ENCODE data around the gene MSMO1.

MSMO1 gene

GRCh38 chr4:165381821-165382373 lies 54.4 kb downstream of the MSMO1 start:
- TF ChIP-seq CTCF (IDR thresholded peaks at IDR 0.05; ENCODE audit: insufficient read depth, low read length, poor library complexity, severe bottlenecking) (no peak), EZH2phosphoT487 (conservative IDR thresholded peaks at IDR 0.05; ENCODE audit: low read length) (no peak)
- Histone ChIP-seq H2AFZ (ENCODE audit: low read depth, low read length, severe bottlenecking) (no peak overlapping the region), H3K27ac (ENCODE audit: low read depth, low read length) (no peak overlapping the region), H3K4me3 (ENCODE audit: insufficient read depth, low read length, poor library complexity, severe bottlenecking) (no peak overlapping the region), H3K79me2 (ENCODE audit: insufficient read depth, low read length) (no peaks in the 10 kb centered on the region), H3K9ac (ENCODE audit: low read length) (no peak overlapping the region), H3K27me3 (ENCODE audit: low read length) (no peaks in the 10 kb centered on the region; the same call in 1 of the 2 replicates), H3K36me3 (ENCODE audit: low read length) (no peaks in the 10 kb centered on the region), H3K4me2 (ENCODE audit: low read depth, low read length, poor library complexity, severe bottlenecking) (no peak overlapping the region), H3K9me3 (ENCODE audit: insufficient read depth, low read length) (no peaks in the 10 kb centered on the region), H3F3A (ENCODE audit: insufficient read depth) (no peaks in the 10 kb centered on the region), H3K9me2 (replicated peaks; ENCODE audit: insufficient read depth, low read length) (no peaks in the 10 kb centered on the region), H4K20me1 (ENCODE audit: low read depth, low read length) (no peaks in the 10 kb centered on the region)

GRCh38 chr4:165382640-165383039 lies 55.2 kb downstream of the MSMO1 start:
- no peaks in the 10 kb centered on the region for H3K9me2 ChIP-seq (replicated peaks; ENCODE audit: insufficient read depth, low read length)
- no peak overlapping the region for H3K9ac ChIP-seq (ENCODE audit: low read length)
- no peak overlapping the region for H3K4me2 ChIP-seq (ENCODE audit: low read depth, low read length, poor library complexity, severe bottlenecking)
- H3K27ac ChIP-seq (ENCODE audit: low read depth, low read length): no peak overlapping the region
- H3K79me2 ChIP-seq (ENCODE audit: insufficient read depth, low read length): no peaks in the 10 kb centered on the region
- no peaks in the 10 kb centered on the region for H3K9me3 ChIP-seq (ENCODE audit: insufficient read depth, low read length)
- H3K4me3 ChIP-seq (ENCODE audit: insufficient read depth, low read length, poor library complexity, severe bottlenecking): no peak overlapping the region
- H3K36me3 ChIP-seq (ENCODE audit: low read length): no peaks in the 10 kb centered on the region
- H3F3A ChIP-seq (ENCODE audit: insufficient read depth): no peaks in the 10 kb centered on the region
- H3K27me3 ChIP-seq (ENCODE audit: low read length): no peaks in the 10 kb centered on the region
- H2AFZ ChIP-seq (ENCODE audit: low read depth, low read length, severe bottlenecking): no peak overlapping the region
- TF ChIP-seq EZH2phosphoT487 (conservative IDR thresholded peaks at IDR 0.05; ENCODE audit: low read length): no peak
- H4K20me1 ChIP-seq (ENCODE audit: low read depth, low read length): no peaks in the 10 kb centered on the region

- H3K4me3 ChIP-seq (ENCODE audit: insufficient read depth, low read length, poor library complexity, severe bottlenecking): no peak overlapping the region
- no peak overlapping the region for H3K4me2 ChIP-seq (ENCODE audit: low read depth, low read length, poor library complexity, severe bottlenecking)
- TF ChIP-seq EZH2phosphoT487 (conservative IDR thresholded peaks at IDR 0.05; ENCODE audit: low read length) (no peak), CTCF (IDR thresholded peaks at IDR 0.05; ENCODE audit: insufficient read depth, low read length, poor library complexity, severe bottlenecking) (no peak)
- H3K9me3 ChIP-seq (ENCODE audit: insufficient read depth, low read length): no peaks in the 10 kb centered on the region
- no peaks in the 10 kb centered on the region for H4K20me1 ChIP-seq (ENCODE audit: low read depth, low read length)
- H3K27ac ChIP-seq (ENCODE audit: low read depth, low read length): no peak overlapping the region
- no peak overlapping the region for H2AFZ ChIP-seq (ENCODE audit: low read depth, low read length, severe bottlenecking)
- H3K9ac ChIP-seq (ENCODE audit: low read length): no peak overlapping the region
- no peaks in the 10 kb centered on the region for H3F3A ChIP-seq (ENCODE audit: insufficient read depth)
- H3K9me2 ChIP-seq (replicated peaks; ENCODE audit: insufficient read depth, low read length): no peaks in the 10 kb centered on the region
- no peaks in the 10 kb centered on the region for H3K79me2 ChIP-seq (ENCODE audit: insufficient read depth, low read length)
- H3K36me3 ChIP-seq (ENCODE audit: low read length): no peaks in the 10 kb centered on the region
- no peaks in the 10 kb centered on the region for H3K27me3 ChIP-seq (ENCODE audit: low read length)
Observed at GRCh38 chr4:165383591-165384073, 56.2 kb downstream of the MSMO1 start.

GRCh38 chr4:165384186-165384585 lies 56.7 kb downstream of the MSMO1 start:
- no peaks in the 10 kb centered on the region for H4K20me1 ChIP-seq (ENCODE audit: low read depth, low read length)
- H3K79me2 ChIP-seq (ENCODE audit: insufficient read depth, low read length): no peaks in the 10 kb centered on the region
- no peak overlapping the region for H3K4me3 ChIP-seq (ENCODE audit: insufficient read depth, low read length, poor library complexity, severe bottlenecking)
- H3K9me2 ChIP-seq (replicated peaks; ENCODE audit: insufficient read depth, low read length): no peaks in the 10 kb centered on the region
- H3K27me3 ChIP-seq (ENCODE audit: low read length): no peaks in the 10 kb centered on the region
- no peak overlapping the region for H3K27ac ChIP-seq (ENCODE audit: low read depth, low read length)
- no peak for TF ChIP-seq CTCF (IDR thresholded peaks at IDR 0.05; ENCODE audit: insufficient read depth, low read length, poor library complexity, severe bottlenecking)
- TF ChIP-seq EZH2phosphoT487 (conservative IDR thresholded peaks at IDR 0.05; ENCODE audit: low read length): no peak
- no peak overlapping the region for H3K9ac ChIP-seq (ENCODE audit: low read length)
- no peaks in the 10 kb centered on the region for H3K9me3 ChIP-seq (ENCODE audit: insufficient read depth, low read length)
- no peaks in the 10 kb centered on the region for H3K36me3 ChIP-seq (ENCODE audit: low read length)
- H2AFZ ChIP-seq (ENCODE audit: low read depth, low read length, severe bottlenecking): no peak overlapping the region
- no peaks in the 10 kb centered on the region for H3F3A ChIP-seq (ENCODE audit: insufficient read depth)
- H3K4me2 ChIP-seq (ENCODE audit: low read depth, low read length, poor library complexity, severe bottlenecking): no peak overlapping the region
